Muscle of back (tissue), 11 donors: Measurements from ENCODE around the gene MAD1L1. TPM values are rescaled to one million over a fixed set of nuclear protein-coding genes. Genes with fewer than 3 reads are reported as not detected.

Experiments used
- DNase-seq, 3 donors: peaks; one replicate each; pipeline versions ENCODE4 v3.0.0 to v3.0.0-alpha.2; 2013
- polyA plus RNA-seq, 10 donors: library from polyadenylated mRNA; unstranded; fragments of 120-200 nt; gene quantifications; one replicate each; pipeline ENCODE4 v1.2.1, GENCODE V29; 2013; ENCODE audit not compliant: insufficient read length in 10 of 10

The MAD1L1 gene
- polyA plus RNA-seq, 10 donors: 15.4 to 25.7 (median 22.0) TPM

GRCh38 chr7:1809601-1810258 lies 423.0 kb downstream of the MAD1L1 start:
- no peak for DNase-seq

- no peak for DNase-seq
These were observed 423.7 kb downstream of the MAD1L1 start for GRCh38 chr7:1809070-1809469.

GRCh38 chr7:1807821-1808600 lies 424.7 kb downstream of the MAD1L1 start:
- no peak for DNase-seq

GRCh38 chr7:1806354-1806753 lies 426.4 kb downstream of the MAD1L1 start:
- no peak for DNase-seq

GRCh38 chr7:1804310-1804709 lies 428.4 kb downstream of the MAD1L1 start:
- no peak for DNase-seq

- no peak for DNase-seq
These were observed 429.8 kb downstream of the MAD1L1 start for GRCh38 chr7:1802899-1803298.

GRCh38 chr7:1800902-1801301 lies 431.8 kb downstream of the MAD1L1 start:
- peak in 1 of 3 donors; percentile 44 for DNase-seq

GRCh38 chr7:1798191-1798590 lies 434.6 kb downstream of the MAD1L1 start:
- no peak for DNase-seq

GRCh38 chr7:1794888-1795542 lies 437.7 kb downstream of the MAD1L1 start:
- no peak for DNase-seq

GRCh38 chr7:1787681-1788235 lies 445.0 kb downstream of the MAD1L1 start:
- DNase-seq: no peak

GRCh38 chr7:1787241-1787640 lies 445.5 kb downstream of the MAD1L1 start:
- DNase-seq: no peak

- DNase-seq: no peak
These were observed 446.9 kb downstream of the MAD1L1 start for GRCh38 chr7:1785839-1786238.

- no peak for DNase-seq
These were observed 451.4 kb downstream of the MAD1L1 start for GRCh38 chr7:1781369-1781768.

- DNase-seq: no peak
These were observed 453.3 kb downstream of the MAD1L1 start for GRCh38 chr7:1779445-1779844.

GRCh38 chr7:1777122-1777521 lies 455.6 kb downstream of the MAD1L1 start:
- DNase-seq: no peak

- no peak for DNase-seq
These were observed 457.4 kb downstream of the MAD1L1 start for GRCh38 chr7:1775389-1775788.

GRCh38 chr7:1770331-1770730 lies 462.4 kb downstream of the MAD1L1 start:
- no peak for DNase-seq

- DNase-seq: no peak
These were observed 463.2 kb downstream of the MAD1L1 start for GRCh38 chr7:1769286-1770200.

GRCh38 chr7:1768832-1769231 lies 463.9 kb downstream of the MAD1L1 start:
- no peak for DNase-seq

GRCh38 chr7:1767524-1767923 lies 465.2 kb downstream of the MAD1L1 start:
- DNase-seq: no peak
